Aorta (tissue), 5 donors: Measurements from ENCODE around the gene CTCF. TPM values are rescaled to one million over a fixed set of nuclear protein-coding genes. Genes with fewer than 3 reads are reported as not detected.

ENCODE experiments used
- ATAC-seq: fragments of 200-7000 bp; cut with Tn5 transposase; one replicate; pipeline ENCODE4 v1.9.1; 2022; ENCODE audit warnings: moderate library complexity; ENCODE audit not compliant: low FRiP score
- DNase-seq, 2 donors: peaks; one replicate each; pipeline ENCODE4 v3.0.0-alpha.2; 2020
- H3K27ac ChIP-seq, 2 donors: one replicate each; pipeline ENCODE4 v1.5.1; 2013; ENCODE audit warnings: low read length in 2 of 2, mild to moderate bottlenecking in 2 of 2, moderate library complexity in 2 of 2, control low read depth in 1 of 2, inconsistent platforms in 1 of 2, low read depth in 1 of 2
- H3K27me3 ChIP-seq, 2 donors: one replicate each; pipeline ENCODE4 v1.6.1; 2013; ENCODE audit warnings: control low read depth in 1 of 2, low read length in 1 of 2, mild to moderate bottlenecking in 1 of 2, moderate library complexity in 1 of 2; ENCODE audit not compliant: insufficient read depth in 2 of 2, control insufficient read depth in 1 of 2
- H3K36me3 ChIP-seq, 2 donors: one replicate each; pipeline ENCODE4 v1.6.1; 2013; ENCODE audit warnings: control low read depth in 1 of 2, low read length in 1 of 2, mild to moderate bottlenecking in 1 of 2; ENCODE audit not compliant: insufficient read depth in 2 of 2, control insufficient read depth in 1 of 2
- H3K4me1 ChIP-seq, 2 donors: one replicate each; pipeline ENCODE4 v1.6.1; 2013; ENCODE audit warnings: low read length in 2 of 2, control low read depth in 1 of 2, mild to moderate bottlenecking in 1 of 2, moderate library complexity in 1 of 2; ENCODE audit not compliant: insufficient read depth in 2 of 2, control insufficient read depth in 1 of 2
- H3K4me3 ChIP-seq, 2 donors: one replicate each; pipeline ENCODE4 v1.5.1; 2013; ENCODE audit warnings: low read length in 2 of 2, control low read depth in 1 of 2, mild to moderate bottlenecking in 1 of 2
- H3K9me3 ChIP-seq: one replicate; pipeline ENCODE4 v1.6.1; 2013; ENCODE audit warnings: mild to moderate bottlenecking, low read length; ENCODE audit not compliant: control insufficient read depth
- WGBS, 2 donors: extraction: QIAGEN DNeasy Blood & Tissue Kit; methylation state at CpG; one replicate each; pipeline ENCODE4 v1.1.7; 2013; 5-methylcytosine and 5-hydroxymethylcytosine counted together
- intact Hi-C, 2 donors: fragments of 100-400 bp; cut with DNase I; formaldehyde crosslinking; loops; one replicate each; pipeline versions ENCODE4 v1.14.2 to v1.15.0; 2022
- polyA plus RNA-seq, 2 donors: library from polyadenylated mRNA; stranded (reverse); fragments of 200-250 nt; gene quantifications; one replicate each; pipeline ENCODE4 v1.2.3, GENCODE V29; 2013
- total RNA-seq, 2 donors: library from RNA; stranded (reverse); fragmentation: NEBNext Ultra II Directional; extraction: Animal tissue kit (Norgen Biotek cat#: 25700); gene quantifications; one replicate each; pipeline ENCODE4 v1.2.1, GENCODE V29; 2021
- donor health status: healthy with polysubstance abuse.
- donor health status: Bipolar disorder and iron deficiency.
- donor health status: DM: no; HTN: no; CAD: no.
- donor health status: DM: no; HTN: no; CAD: no.
- donor health status: DM: yes; HTN: yes; CAD: no.

The CTCF gene
- total and polyA plus RNA-seq, 4 donors: 16.5 to 35.8 (median 27.1) TPM

DNA sequence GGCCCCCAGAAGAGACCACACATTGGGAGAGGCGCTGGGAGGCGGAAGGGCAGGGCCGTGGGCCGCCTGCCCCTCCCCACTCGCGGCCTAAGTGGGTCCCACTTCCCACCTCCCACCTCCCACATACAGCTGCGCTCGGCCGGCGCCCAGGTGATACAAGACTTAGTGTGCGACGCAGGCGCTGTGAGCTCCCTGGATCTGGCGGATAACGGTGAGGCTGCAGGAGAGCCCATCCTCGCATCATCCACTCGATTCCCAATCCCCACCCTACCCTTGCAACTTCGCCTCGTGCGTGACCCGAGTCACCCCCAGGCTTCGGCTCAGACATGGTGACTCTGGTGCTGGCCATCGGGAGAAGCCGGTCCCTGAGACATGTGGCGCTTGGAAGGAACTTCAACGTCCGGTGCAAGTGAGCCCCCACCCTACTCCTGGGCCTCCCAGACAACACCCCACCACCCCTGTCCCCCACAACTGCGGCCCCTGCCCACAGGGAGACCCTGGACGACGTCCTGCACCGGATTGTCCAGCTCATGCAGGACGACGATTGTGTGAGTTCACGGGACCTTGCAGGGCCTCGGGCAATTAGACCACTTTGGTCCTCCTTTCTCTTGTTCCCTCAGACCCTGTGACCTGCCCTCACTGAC, 86.6 kb downstream of the CTCF start:
- no peaks in the 10 kb centered on the region for H3K27me3 ChIP-seq
- no peak overlapping the region for H3K4me3 ChIP-seq
- DNase-seq (no peak), ATAC-seq (no peak)
- no peak overlapping the region for H3K27ac ChIP-seq
- no peaks in the 10 kb centered on the region for H3K9me3 ChIP-seq
- no peaks in the 10 kb centered on the region for H3K4me1 ChIP-seq
- H3K36me3 ChIP-seq: no peaks in the 10 kb centered on the region
- 38 to 41% methylated on average over 34 to 35 of the region's 35 CpGs for WGBS, 2 donors
- intact Hi-C loops: no loop called here

DNA sequence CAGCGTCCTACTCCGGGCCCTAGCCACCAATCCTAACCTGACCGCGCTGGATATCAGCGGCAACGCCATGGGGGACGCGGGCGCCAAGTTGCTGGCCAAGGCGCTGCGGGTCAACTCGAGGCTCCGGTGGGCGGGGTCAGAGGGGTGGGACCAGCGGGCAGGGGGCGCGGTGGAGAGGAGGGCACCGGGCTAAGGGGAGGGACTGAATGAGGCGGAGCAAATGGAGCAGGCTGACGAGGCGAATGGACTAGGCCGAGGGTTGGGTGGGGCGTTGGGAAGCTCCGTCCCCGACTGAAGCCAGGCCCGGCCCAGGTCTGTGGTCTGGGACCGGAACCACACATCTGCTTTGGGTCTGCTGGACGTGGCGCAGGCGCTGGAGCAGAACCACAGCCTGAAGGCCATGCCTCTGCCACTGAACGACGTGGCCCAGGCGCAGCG, 87.2 kb downstream of the CTCF start:
- Histone ChIP-seq H3K27me3 (no peaks in the 10 kb centered on the region), H3K4me1 (no peaks in the 10 kb centered on the region), H3K4me3 (no peak overlapping the region), H3K9me3 (no peaks in the 10 kb centered on the region), H3K36me3 (no peaks in the 10 kb centered on the region), H3K27ac (no peak overlapping the region)
- WGBS, 2 donors: 9 to 10% methylated on average over 34 of the region's 34 CpGs
- DNase-seq (peak in 1 of 2 donors; percentile 77), ATAC-seq (peak; percentile 5)
- intact Hi-C loops: no loop called here

DNA sequence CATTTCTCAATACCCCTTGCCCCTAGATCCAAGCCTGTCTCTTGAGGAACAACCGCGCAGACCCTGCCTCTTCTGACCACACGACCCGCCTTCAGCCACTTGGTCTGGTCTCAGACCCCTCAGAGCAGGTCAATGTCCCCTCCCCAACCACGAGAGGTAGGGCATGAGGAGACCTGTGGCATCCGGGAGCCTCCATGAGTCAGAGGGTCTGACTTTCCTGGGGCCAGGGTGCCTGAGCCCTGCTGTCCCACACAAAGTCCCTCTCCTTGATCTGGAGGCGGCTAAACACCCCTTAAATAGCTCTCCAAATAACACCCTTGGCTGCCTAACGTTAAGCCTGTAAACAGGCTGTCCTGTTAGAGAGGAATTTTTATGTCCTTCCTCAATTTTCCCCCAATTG, 87.7 kb downstream of the CTCF start:
- no peak overlapping the region for H3K27ac ChIP-seq
- 52 to 55% methylated on average over 8 of the region's 8 CpGs for WGBS, 2 donors
- intact Hi-C loops: no loop called here
- no peak overlapping the region for H3K4me3 ChIP-seq
- H3K9me3 ChIP-seq: no peaks in the 10 kb centered on the region
- no peaks in the 10 kb centered on the region for H3K27me3 ChIP-seq
- DNase-seq (no peak), ATAC-seq (no peak)
- no peaks in the 10 kb centered on the region for H3K36me3 ChIP-seq
- no peaks in the 10 kb centered on the region for H3K4me1 ChIP-seq

DNA sequence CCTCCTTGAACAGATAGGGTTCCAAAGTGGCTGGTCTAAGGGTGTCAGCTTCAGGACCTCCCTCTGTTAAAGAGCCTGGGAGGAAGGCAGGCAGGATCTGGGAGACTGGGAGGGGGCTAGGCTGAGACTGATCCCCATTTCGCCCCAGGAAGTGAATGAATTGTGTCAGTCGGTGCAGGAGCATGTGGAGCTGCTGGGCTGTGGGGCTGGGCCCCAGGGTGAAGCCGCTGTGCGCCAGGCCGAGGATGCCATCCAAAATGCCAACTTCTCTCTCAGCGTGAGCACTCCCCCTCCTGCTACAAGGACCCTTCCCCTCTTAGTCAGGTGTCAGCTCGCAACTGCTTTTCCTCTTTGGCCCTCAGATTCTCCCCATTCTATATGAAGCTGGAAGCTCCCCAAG, 88.7 kb downstream of the CTCF start:
- Histone ChIP-seq H3K27me3 (no peaks in the 10 kb centered on the region), H3K27ac (no peak overlapping the region), H3K4me3 (no peak overlapping the region), H3K36me3 (no peaks in the 10 kb centered on the region), H3K4me1 (no peaks in the 10 kb centered on the region), H3K9me3 (no peaks in the 10 kb centered on the region)
- ATAC-seq: no peak
- 87 to 90% methylated on average over 7 of the region's 7 CpGs for WGBS, 2 donors
- DNase-seq: no peak
- intact Hi-C loops: no loop called here

DNA sequence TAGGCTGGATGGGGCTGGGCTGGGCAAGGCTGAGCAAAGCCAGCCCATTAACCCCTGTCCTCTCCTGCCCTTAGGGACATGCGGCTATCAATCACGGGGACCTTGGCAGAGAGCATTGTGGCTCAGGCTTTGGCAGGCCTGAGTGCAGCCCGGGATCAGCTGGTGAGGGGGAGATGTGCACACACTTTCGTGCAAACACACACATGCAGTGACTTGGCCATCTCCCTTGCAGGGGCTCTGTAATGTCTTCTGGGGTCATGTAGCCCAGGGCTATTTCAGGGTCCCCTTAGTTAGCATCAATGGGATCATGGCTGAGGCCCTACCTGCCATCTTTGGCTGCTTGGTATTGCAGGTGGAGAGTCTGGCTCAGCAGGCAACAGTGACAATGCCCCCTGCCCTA, 89.5 kb downstream of the CTCF start:
- no peaks in the 10 kb centered on the region for H3K36me3 ChIP-seq
- 85 to 88% methylated on average over 4 of the region's 4 CpGs for WGBS, 2 donors
- no peaks in the 10 kb centered on the region for H3K9me3 ChIP-seq
- DNase-seq (no peak), ATAC-seq (no peak)
- H3K4me3 ChIP-seq: no peak overlapping the region
- intact Hi-C loops: no loop called here
- no peaks in the 10 kb centered on the region for H3K27me3 ChIP-seq
- H3K27ac ChIP-seq: no peak overlapping the region
- no peaks in the 10 kb centered on the region for H3K4me1 ChIP-seq

DNA sequence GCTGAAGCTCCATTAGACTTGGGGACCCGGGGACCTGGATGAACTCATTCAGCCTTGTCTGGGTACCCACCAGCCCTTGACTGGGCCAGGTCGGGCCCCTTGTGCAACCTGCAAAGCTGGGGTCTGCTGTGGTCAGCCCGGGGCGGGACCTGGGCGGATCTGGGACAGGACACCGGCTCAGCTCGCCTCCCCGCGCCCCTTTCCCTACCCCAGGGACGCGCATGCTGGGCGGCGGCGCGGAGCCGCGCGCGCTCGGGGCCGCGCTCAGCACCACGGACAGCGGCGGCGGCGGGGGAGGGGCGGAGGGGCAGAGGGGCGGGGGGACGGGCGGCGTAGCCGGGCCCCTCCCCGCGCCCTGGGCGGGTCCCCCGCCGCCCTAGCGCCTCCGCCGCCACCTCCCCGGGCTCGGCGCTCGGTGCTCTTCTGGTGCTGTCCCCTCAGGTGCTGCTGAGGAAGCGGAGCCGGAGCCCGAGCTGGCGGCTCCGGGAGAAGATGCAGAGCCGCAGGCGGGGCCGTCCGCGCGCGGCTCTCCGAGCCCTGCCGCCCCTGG, 90.3 kb downstream of the CTCF start:
- no peak for ATAC-seq
- intact Hi-C loops: no loop called here

DNA sequence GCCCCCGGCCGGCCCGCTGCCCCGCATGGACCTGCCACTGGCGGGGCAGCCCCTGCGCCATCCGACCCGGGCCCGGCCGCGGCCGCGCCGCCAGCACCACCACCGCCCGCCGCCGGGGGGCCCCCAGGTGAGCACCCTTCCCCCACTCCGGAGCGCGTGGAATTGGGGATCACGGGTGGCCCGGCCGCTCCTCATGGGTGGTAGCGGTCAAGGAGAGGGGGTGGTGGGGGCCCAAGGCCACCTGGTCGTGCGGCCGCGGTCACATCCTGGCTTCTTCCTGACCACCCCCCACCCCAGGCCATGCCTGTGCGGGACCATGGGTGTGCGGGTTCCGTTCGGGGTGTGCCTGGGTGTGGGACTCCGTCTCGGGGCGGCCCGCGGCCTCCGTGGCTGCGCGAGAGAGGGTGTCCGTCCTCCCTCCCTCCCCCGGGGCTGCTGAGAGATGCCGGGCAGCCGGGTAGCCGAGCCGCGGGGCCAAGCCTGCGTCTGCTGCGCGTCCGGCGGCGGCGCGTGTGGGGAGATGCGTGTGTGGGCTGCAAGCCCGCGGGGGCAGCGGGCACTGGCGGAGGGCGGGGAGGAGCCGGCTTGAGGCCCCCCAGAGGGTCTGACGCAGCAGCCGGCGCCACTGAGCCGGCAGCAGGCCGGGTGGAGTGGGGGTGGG, 90.9 kb downstream of the CTCF start:
- ATAC-seq: no peak
- Histone ChIP-seq H3K9me3 (no peaks in the 10 kb centered on the region), H3K27ac (no peak overlapping the region), H3K27me3 (no peaks in the 10 kb centered on the region), H3K4me3 (peak overlapping the region in 1 of 2 donors; percentile 3), H3K36me3 (no peaks in the 10 kb centered on the region), H3K4me1 (no peaks in the 10 kb centered on the region)
- intact Hi-C loops: no loop called here
- peak in 1 of 2 donors; percentile 79 for DNase-seq
- 1 to 7% methylated on average over 63 to 68 of the region's 68 CpGs for WGBS, 2 donors

More for the DNA sequence above, 90.3 kb downstream of the CTCF start:
- WGBS, 2 donors: 6 to 7% methylated on average over 23 to 59 of the region's 59 CpGs
- Histone ChIP-seq H3K4me1 (no peaks in the 10 kb centered on the region), H3K4me3 (peak overlapping the region in 1 of 2 donors; percentile 3), H3K9me3 (no peaks in the 10 kb centered on the region), H3K36me3 (no peaks in the 10 kb centered on the region), H3K27me3 (no peaks in the 10 kb centered on the region), H3K27ac (no peak overlapping the region)
- peak in 1 of 2 donors; percentile 72 for DNase-seq

DNA sequence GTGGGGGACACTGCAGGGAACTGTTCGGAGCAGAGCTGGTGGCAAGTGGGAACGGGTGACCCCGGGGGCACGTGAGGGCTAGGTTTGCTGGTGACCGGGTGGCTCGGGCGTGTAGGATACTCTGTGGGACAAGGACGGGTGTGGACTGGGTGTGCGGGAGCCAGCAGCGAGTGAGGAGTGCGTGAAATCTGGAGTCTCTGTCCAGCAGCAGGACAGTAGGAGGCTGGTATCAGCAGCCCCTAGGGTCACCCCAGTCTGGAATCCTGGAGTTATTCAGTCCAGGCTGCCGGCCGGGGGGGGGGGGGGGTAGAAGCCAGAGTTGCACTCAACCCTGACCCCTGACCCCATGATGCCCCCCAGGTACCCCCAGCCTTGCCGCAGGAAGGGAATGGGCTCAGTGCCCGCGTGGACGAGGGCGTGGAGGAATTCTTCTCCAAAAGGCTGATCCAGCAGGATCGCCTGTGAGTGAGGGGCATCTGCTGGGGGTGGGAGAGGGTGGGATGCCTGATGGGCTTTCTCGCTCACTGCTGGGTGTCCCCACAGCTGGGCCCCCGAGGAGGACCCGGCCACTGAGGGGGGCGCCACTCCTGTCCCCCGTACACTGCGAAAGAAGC, 91.6 kb downstream of the CTCF start:
- Histone ChIP-seq H3K9me3 (no peaks in the 10 kb centered on the region), H3K27ac (no peak overlapping the region), H3K36me3 (no peaks in the 10 kb centered on the region), H3K4me1 (no peaks in the 10 kb centered on the region), H3K27me3 (no peaks in the 10 kb centered on the region), H3K4me3 (no peak overlapping the region)
- intact Hi-C loops: no loop called here
- DNase-seq (peak in 1 of 2 donors; percentile 35), ATAC-seq (no peak)
- WGBS, 2 donors: 26 to 27% methylated on average over 21 to 25 of the region's 25 CpGs
